Ascending aorta (tissue), 2 donors: ENCODE results near the gene C20orf204. TPM values are rescaled to one million over a fixed set of nuclear protein-coding genes. Genes with fewer than 3 reads are reported as not detected.
A peak's percentile ranks its signal among the peaks of the same experiment; 100 is the strongest.

ENCODE experiments used
- DNase-seq, 2 donors: peaks; one replicate each; pipeline ENCODE4 v3.0.0-alpha.2; 2019; ENCODE audit warnings: low spot score in 2 of 2
- H3K27ac ChIP-seq, 2 donors: fragments of 200-600 bp; sonication (generic); one replicate each; pipeline ENCODE4 v1.5.1; 2016 to 2017; ENCODE audit warnings: mild to moderate bottlenecking in 1 of 2
- H3K27me3 ChIP-seq: fragments of 200-600 bp; sonication (generic); one replicate; pipeline ENCODE4 v1.5.1; 2017
- H3K36me3 ChIP-seq, 2 donors: fragments of 200-600 bp; sonication (generic); one replicate each; pipeline ENCODE4 v1.5.1; 2016
- H3K4me1 ChIP-seq, 2 donors: fragments of 200-600 bp; sonication (generic); one replicate each; pipeline ENCODE4 v1.5.1; 2016 to 2017; ENCODE audit warnings: mild to moderate bottlenecking in 1 of 2
- H3K4me3 ChIP-seq, 2 donors: fragments of 200-600 bp; sonication (generic); one replicate each; pipeline ENCODE4 v1.5.1; 2016 to 2017; ENCODE audit warnings: mild to moderate bottlenecking in 1 of 2
- H3K9me3 ChIP-seq, 2 donors: fragments of 200-600 bp; sonication (generic); one replicate each; pipeline ENCODE4 v1.5.1; 2016
- intact Hi-C: fragments of 100-400 bp; cut with DNase I; formaldehyde crosslinking; loops from one replicate; pipeline ENCODE4 v1.15.1; 2023
- total RNA-seq: library from RNA; depleted of rRNA; stranded (reverse); fragments of >200 nt; gene quantifications from one replicate; pipeline ENCODE4 v1.1.0, GENCODE V29; 2016
- TF ChIP-seq, protein P1 (sequence below), 3 experiments: fragments of 200-600 bp in 2 of 3; fragments of 450-650 bp in 1 of 3; sonication (generic) in 2 of 3; IDR thresholded peaks; one replicate each; pipeline ENCODE4 v1.5.1; 2016 to 2019; ENCODE audit warnings: antibody characterized with exemption in 3 of 3, mild to moderate bottlenecking in 1 of 3, moderate library complexity in 1 of 3

The C20orf204 gene
- total RNA-seq, 1 donor from 2014 or later, result not detected

GRCh38 chr20:64037199-64037497, 1.2 kb downstream of the C20orf204 start:
- no peak overlapping the region for H3K27ac ChIP-seq
- no peak overlapping the region for H3K4me3 ChIP-seq
- TF ChIP-seq, protein P1, sequence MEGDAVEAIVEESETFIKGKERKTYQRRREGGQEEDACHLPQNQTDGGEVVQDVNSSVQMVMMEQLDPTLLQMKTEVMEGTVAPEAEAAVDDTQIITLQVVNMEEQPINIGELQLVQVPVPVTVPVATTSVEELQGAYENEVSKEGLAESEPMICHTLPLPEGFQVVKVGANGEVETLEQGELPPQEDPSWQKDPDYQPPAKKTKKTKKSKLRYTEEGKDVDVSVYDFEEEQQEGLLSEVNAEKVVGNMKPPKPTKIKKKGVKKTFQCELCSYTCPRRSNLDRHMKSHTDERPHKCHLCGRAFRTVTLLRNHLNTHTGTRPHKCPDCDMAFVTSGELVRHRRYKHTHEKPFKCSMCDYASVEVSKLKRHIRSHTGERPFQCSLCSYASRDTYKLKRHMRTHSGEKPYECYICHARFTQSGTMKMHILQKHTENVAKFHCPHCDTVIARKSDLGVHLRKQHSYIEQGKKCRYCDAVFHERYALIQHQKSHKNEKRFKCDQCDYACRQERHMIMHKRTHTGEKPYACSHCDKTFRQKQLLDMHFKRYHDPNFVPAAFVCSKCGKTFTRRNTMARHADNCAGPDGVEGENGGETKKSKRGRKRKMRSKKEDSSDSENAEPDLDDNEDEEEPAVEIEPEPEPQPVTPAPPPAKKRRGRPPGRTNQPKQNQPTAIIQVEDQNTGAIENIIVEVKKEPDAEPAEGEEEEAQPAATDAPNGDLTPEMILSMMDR (IDR thresholded peaks at IDR 0.05), result no peak
- peaks cover 27% of the 10 kb centered on the region for H3K27me3 ChIP-seq
- peaks cover 19 to 21% of the 10 kb centered on the region in 2 donors for H3K36me3 ChIP-seq
- intact Hi-C loops, result no loop called here
- H3K9me3 ChIP-seq, result no peaks in the 10 kb centered on the region
- DNase-seq, result no peak
- H3K4me1 ChIP-seq, result peaks cover 5 to 18% of the 10 kb centered on the region in 2 donors

DNA sequence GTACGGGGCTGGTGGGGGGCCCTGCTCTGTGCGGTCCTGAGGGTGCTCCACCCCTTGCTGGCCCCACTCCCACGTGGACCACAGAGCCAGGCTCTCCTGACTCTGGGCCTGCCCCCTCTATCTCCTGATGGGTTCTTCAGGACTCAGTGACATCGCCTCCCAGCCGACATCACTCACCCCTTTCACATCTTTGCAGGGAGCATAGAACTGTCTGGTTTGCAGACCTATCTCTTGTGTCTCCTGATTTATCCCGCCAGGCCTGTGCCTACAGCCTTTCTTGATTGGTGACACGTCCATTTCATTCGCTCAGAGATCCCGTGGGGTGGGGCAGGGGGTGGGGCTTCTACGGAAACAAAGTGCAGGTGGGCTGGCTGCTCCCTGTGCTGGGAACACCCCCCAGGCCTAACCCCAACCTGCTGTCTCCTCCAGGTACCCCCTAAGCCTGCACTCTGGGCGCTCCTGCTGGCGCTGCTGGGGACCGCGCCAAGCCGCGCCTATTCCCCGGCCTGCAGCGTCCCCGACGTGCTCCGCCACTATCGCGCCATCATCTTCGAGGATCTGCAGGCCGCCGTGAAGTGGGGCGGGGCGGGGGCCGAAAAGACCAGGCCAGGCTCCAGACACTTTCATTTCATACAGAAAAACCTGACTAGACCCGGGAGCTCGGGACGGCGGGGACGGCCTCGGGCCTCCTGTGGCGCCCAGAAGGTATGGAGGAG, 1.7 kb downstream of the C20orf204 start:
- Histone ChIP-seq H3K27ac (no peak overlapping the region), H3K4me1 (peaks cover 5 to 20% of the 10 kb centered on the region in 2 donors), H3K9me3 (no peaks in the 10 kb centered on the region), H3K4me3 (peak overlapping the region in 1 of 2 donors; percentile 56), H3K27me3 (peaks cover 27% of the 10 kb centered on the region), H3K36me3 (peaks cover 14 to 16% of the 10 kb centered on the region in 2 donors)
- DNase-seq, result no peak
- TF ChIP-seq, protein P1 (IDR thresholded peaks at IDR 0.05), result no peak
- intact Hi-C loops, result no loop called here

DNA sequence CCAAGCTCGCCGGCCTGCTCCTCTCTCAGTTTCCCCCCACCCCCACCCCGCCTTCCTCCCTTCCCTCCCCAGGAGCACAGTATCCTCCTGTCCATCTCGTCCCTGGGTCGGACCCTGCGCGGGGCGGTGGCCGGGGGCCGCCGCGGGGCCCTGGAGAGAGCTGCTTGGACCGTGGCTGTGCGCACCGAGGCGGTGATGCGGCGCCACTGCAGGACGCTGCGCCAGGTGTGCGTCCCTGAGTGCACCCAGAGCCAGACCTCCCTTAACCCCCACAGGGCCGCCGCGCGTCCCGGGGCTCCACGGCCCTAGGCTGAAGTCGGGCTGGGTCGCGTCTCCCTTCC, 2.2 kb downstream of the C20orf204 start:
- no peaks in the 10 kb centered on the region for H3K9me3 ChIP-seq
- TF ChIP-seq, protein P1 (IDR thresholded peaks at IDR 0.05), result no peak
- no peak overlapping the region for H3K27ac ChIP-seq
- peak overlapping the region; percentile 47 to 56 for H3K4me3 ChIP-seq
- intact Hi-C loops, result no loop called here
- no peak for DNase-seq
- H3K36me3 ChIP-seq, result peaks cover 10% of the 10 kb centered on the region in 2 donors
- H3K4me1 ChIP-seq, result peaks cover 5 to 20% of the 10 kb centered on the region in 2 donors
- H3K27me3 ChIP-seq, result peaks cover 27% of the 10 kb centered on the region

DNA sequence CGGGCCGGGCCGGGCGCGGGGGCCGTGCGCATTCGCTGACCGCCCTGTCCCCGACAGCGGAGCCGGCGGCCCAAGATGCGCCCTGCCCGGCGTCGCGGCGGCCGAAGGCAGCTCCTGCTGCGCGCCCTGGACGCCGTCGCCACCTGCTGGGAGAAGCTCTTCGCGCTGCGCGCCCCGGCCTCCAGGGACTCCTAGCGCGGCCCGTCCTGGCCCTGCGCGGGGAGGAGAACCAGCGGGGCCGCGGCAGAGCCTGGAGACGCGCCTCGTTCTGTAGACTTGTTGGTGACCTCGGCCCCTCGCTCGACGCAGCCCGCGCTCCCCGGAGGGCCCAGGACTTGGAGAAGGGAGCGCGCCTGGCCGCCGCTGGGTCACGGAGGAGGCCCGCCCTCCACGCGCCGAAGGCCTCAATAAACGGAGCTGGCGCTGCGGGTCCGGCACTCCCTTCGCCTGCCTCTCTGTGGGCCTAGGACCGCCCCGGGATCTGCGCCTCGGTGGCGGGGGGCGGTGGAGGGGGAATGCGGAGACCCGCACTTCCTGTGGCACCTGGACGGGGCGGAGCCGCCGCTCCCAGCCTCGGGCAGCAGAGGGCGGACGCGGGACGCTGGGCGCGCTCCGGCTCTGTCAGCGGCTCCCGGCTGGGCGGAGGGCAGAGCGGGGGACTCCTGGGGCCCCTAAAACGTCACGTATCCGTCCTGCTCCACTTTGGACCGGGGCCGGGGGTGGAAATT, 2.7 kb downstream of the C20orf204 start:
- Histone ChIP-seq H3K27ac (no peak overlapping the region), H3K9me3 (no peaks in the 10 kb centered on the region), H3K36me3 (peaks cover 5% of the 10 kb centered on the region in 2 donors), H3K4me3 (peak overlapping the region; percentile 47 to 56), H3K27me3 (peaks cover 27% of the 10 kb centered on the region), H3K4me1 (peaks cover 5 to 20% of the 10 kb centered on the region in 2 donors)
- intact Hi-C loops, result loop anchor here (1.0 kb wide), 1 partner anchor 82 kb away; no protein-coding TSS in a partner anchor
- TF ChIP-seq, protein P1 (IDR thresholded peaks at IDR 0.05), result peak; percentile 65 to 78 (median 75)
- peak in 1 of 2 donors; percentile 78 for DNase-seq

GRCh38 chr20:64039293-64040160, 3.5 kb downstream of the C20orf204 start:
- peaks cover 0 to 5% of the 10 kb centered on the region in 2 donors for H3K36me3 ChIP-seq
- TF ChIP-seq, protein P1 (IDR thresholded peaks at IDR 0.05), result no peak
- peaks cover 5 to 20% of the 10 kb centered on the region in 2 donors for H3K4me1 ChIP-seq
- no peak for DNase-seq
- H3K27me3 ChIP-seq, result peaks cover 27% of the 10 kb centered on the region
- intact Hi-C loops, result loop anchor here (1.0 kb wide), 1 partner anchor 81 kb away; no protein-coding TSS in a partner anchor
- H3K27ac ChIP-seq, result no peak overlapping the region
- no peaks in the 10 kb centered on the region for H3K9me3 ChIP-seq
- peak overlapping the region; percentile 47 to 56 for H3K4me3 ChIP-seq
